SU-DHL-6 (cell line): ENCODE measurements around the gene COX7A2.

Experiments used
- H2AFZ ChIP-seq: fragments of 200-600 bp; sonication (generic); 2 replicates; pipeline ENCODE4 v1.6.1; 2014; ENCODE audit warnings: low read depth, mild to moderate bottlenecking, moderate library complexity, mixed read lengths, antibody characterized with exemption, low read length; ENCODE audit not compliant: severe bottlenecking
- H3F3A ChIP-seq: fragments of 200-600 bp; shearing (Covaris generic); 2 replicates; pipeline ENCODE4 v1.6.0; 2016; ENCODE audit warnings: antibody characterized with exemption, mild to moderate bottlenecking; ENCODE audit not compliant: insufficient read depth
- H3K27ac ChIP-seq: fragments of 200-600 bp; sonication (generic); 2 replicates; pipeline ENCODE4 v1.5.1; 2016; ENCODE audit warnings: low read depth, mild to moderate bottlenecking, low read length, moderate library complexity, mixed read lengths
- H3K27me3 ChIP-seq: fragments of 200-600 bp; sonication (generic), shearing (Covaris generic); 2 replicates; pipeline ENCODE4 v1.6.0; 2014; ENCODE audit warnings: mild to moderate bottlenecking, low read length
- H3K36me3 ChIP-seq: fragments of 200-600 bp; sonication (generic); 2 replicates; pipeline ENCODE4 v1.6.1; 2014; ENCODE audit warnings: mild to moderate bottlenecking, low read length, mixed read lengths
- H3K4me2 ChIP-seq: fragments of 300-600, 200-600 bp; shearing (Covaris generic), sonication (generic); 2 replicates; pipeline ENCODE4 v1.6.0; 2014; ENCODE audit warnings: low read length, low read depth, mild to moderate bottlenecking; ENCODE audit not compliant: poor library complexity, severe bottlenecking
- H3K4me3 ChIP-seq: fragments of 200-600 bp; sonication (generic); 2 replicates; pipeline ENCODE4 v1.5.1; 2014; ENCODE audit warnings: antibody characterized with exemption, low read length, mild to moderate bottlenecking, mixed read lengths; ENCODE audit not compliant: insufficient read depth, poor library complexity, severe bottlenecking
- H3K79me2 ChIP-seq: fragments of 200-600 bp; sonication (generic); 2 replicates; pipeline ENCODE4 v1.6.1; 2014; ENCODE audit warnings: mild to moderate bottlenecking, low read length, moderate library complexity; ENCODE audit not compliant: insufficient read depth
- H3K9ac ChIP-seq: fragments of 200-600 bp; sonication (generic); 2 replicates; pipeline ENCODE4 v1.7.0; 2014; ENCODE audit warnings: mild to moderate bottlenecking, low read length
- H3K9me2 ChIP-seq: fragments of 200-600 bp; sonication (generic); replicated peaks from 2 replicates; pipeline ENCODE4 v1.6.1; 2014; ENCODE audit warnings: low read length; ENCODE audit not compliant: insufficient read depth
- H3K9me3 ChIP-seq: fragments of 200-600 bp; sonication (generic); 2 replicates; pipeline ENCODE4 v1.6.1; 2014; ENCODE audit warnings: low read length, mixed read lengths; ENCODE audit not compliant: insufficient read depth
- H4K20me1 ChIP-seq: fragments of 200-600 bp; sonication (generic); 2 replicates; pipeline ENCODE4 v1.6.1; 2014; ENCODE audit warnings: low read depth, mild to moderate bottlenecking, antibody characterized with exemption, low read length, moderate library complexity, mixed read lengths
- EZH2phosphoT487 ChIP-seq: fragments of 200-600 bp; sonication (generic), shearing (Covaris generic); conservative IDR thresholded peaks from 2 replicates; pipeline ENCODE4 v1.6.1; 2018; ENCODE audit warnings: mild to moderate bottlenecking, antibody characterized with exemption, low read length, moderate library complexity, mixed read lengths
- TF ChIP-seq, protein P1 (sequence below): fragments of 200-600 bp; sonication (generic); IDR thresholded peaks from one replicate; pipeline ENCODE4 v1.5.1; 2017; ENCODE audit warnings: antibody characterized with exemption, mild to moderate bottlenecking, low read length, moderate library complexity; ENCODE audit not compliant: insufficient read depth, poor library complexity, severe bottlenecking

COX7A2 gene

GRCh38 chr6:75287424-75287823 is 43.8 kb upstream of the COX7A2 start:
- Histone ChIP-seq H4K20me1 (peaks cover 8% of the 10 kb centered on the region; the same call in 1 of the 2 replicates), H3K4me3 (peak overlapping the region; percentile 1), H3K4me2 (peak overlapping the region; percentile 76), H3K27me3 (no peaks in the 10 kb centered on the region), H3K79me2 (peaks cover 55% of the 10 kb centered on the region), H3K9ac (no peak overlapping the region), H3K36me3 (no peaks in the 10 kb centered on the region), H3F3A (peaks cover 11% of the 10 kb centered on the region; the same call in 1 of the 2 replicates), H3K9me2 (no peaks in the 10 kb centered on the region), H2AFZ (no peak overlapping the region), H3K9me3 (no peaks in the 10 kb centered on the region), H3K27ac (peak overlapping the region; percentile 3; the same call in 1 of the 2 replicates)
- TF ChIP-seq, protein P1, sequence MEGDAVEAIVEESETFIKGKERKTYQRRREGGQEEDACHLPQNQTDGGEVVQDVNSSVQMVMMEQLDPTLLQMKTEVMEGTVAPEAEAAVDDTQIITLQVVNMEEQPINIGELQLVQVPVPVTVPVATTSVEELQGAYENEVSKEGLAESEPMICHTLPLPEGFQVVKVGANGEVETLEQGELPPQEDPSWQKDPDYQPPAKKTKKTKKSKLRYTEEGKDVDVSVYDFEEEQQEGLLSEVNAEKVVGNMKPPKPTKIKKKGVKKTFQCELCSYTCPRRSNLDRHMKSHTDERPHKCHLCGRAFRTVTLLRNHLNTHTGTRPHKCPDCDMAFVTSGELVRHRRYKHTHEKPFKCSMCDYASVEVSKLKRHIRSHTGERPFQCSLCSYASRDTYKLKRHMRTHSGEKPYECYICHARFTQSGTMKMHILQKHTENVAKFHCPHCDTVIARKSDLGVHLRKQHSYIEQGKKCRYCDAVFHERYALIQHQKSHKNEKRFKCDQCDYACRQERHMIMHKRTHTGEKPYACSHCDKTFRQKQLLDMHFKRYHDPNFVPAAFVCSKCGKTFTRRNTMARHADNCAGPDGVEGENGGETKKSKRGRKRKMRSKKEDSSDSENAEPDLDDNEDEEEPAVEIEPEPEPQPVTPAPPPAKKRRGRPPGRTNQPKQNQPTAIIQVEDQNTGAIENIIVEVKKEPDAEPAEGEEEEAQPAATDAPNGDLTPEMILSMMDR, result no peak
- no peak for TF ChIP-seq EZH2phosphoT487

DNA sequence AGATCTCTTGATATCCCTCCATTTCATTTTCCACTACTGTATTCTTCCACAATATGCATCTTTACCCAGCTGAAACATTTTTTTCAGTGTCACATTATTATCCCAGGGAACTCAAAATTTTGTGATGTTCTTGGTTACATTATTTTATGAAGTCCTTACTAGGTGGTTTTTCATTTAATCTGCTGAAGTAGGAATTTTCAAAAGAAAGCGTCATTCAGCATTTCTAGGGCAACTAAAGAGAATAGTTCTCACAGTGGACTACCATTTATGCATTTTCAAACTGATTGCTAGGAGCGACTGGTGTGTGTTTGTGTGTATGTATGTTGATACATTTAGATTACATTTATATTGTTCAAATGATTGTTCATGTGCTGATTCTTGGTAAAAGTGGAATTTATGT is 43.4 kb upstream of the COX7A2 start:
- Histone ChIP-seq H3K4me3 (peak overlapping the region; percentile 1), H2AFZ (no peak overlapping the region), H3K79me2 (peaks cover 59% of the 10 kb centered on the region), H3K9ac (0 out of 2 replicates have a peak overlapping the region, but pooled peaks have one; percentile 2), H3K9me3 (no peaks in the 10 kb centered on the region), H3K27ac (peak overlapping the region; percentile 3; the same call in 1 of the 2 replicates), H3F3A (peaks cover 11% of the 10 kb centered on the region; the same call in 1 of the 2 replicates), H3K9me2 (no peaks in the 10 kb centered on the region), H3K27me3 (no peaks in the 10 kb centered on the region), H3K4me2 (peak overlapping the region; percentile 76), H3K36me3 (no peaks in the 10 kb centered on the region), H4K20me1 (peaks cover 8% of the 10 kb centered on the region; the same call in 1 of the 2 replicates)
- TF ChIP-seq EZH2phosphoT487, result no peak
- TF ChIP-seq, protein P1, result no peak

- Histone ChIP-seq H3K27ac (peak overlapping the region; percentile 86), H3K4me2 (peak overlapping the region; percentile 76), H3K4me3 (peak overlapping the region; percentile 73), H2AFZ (peak overlapping the region; percentile 53), H3K9me2 (no peaks in the 10 kb centered on the region), H4K20me1 (peaks cover 11% of the 10 kb centered on the region; the same call in 1 of the 2 replicates), H3F3A (peaks cover 8% of the 10 kb centered on the region; the same call in 1 of the 2 replicates), H3K9me3 (no peaks in the 10 kb centered on the region), H3K36me3 (no peaks in the 10 kb centered on the region), H3K27me3 (no peaks in the 10 kb centered on the region), H3K9ac (peak overlapping the region; percentile 81), H3K79me2 (peaks cover 76% of the 10 kb centered on the region)
- TF ChIP-seq EZH2phosphoT487, result no peak
- TF ChIP-seq, protein P1, result no peak
These were observed 41.7 kb upstream of the COX7A2 start for GRCh38 chr6:75285283-75285639.
